NCI-H226 (cell line): ENCODE results near the gene RNF146.
A peak's percentile ranks its signal among the peaks of the same experiment; 100 is the strongest.
"Not testable (repeated sequence)": the region's sequence is repeated elsewhere in the genome, so short reads cannot be mapped to it uniquely, and the experiment has no call there.

ENCODE experiments used
- DNase-seq: peaks from one replicate; pipeline ENCODE4 v3.0.0-alpha.2; 2015

RNF146 gene

DNA sequence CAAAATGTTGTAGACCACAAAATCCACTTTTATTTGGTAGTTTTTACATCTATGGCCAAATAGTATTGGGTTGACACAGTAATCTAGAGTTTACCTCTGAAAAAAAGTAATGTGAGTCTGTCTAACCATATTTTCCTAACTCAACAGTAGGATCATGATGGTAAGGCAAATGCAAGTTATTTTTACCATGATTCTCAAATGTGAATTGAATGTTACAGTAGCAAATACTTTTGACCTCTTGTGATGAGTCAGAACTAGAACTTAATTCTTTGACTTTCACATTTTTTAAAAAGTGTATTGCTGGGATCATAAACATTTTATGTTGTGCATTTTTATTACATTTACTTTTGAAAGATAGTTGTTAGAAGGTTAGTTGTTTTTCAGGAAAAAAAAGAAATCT lies 22.0 kb downstream of the RNF146 start:
- no peak for DNase-seq

DNA sequence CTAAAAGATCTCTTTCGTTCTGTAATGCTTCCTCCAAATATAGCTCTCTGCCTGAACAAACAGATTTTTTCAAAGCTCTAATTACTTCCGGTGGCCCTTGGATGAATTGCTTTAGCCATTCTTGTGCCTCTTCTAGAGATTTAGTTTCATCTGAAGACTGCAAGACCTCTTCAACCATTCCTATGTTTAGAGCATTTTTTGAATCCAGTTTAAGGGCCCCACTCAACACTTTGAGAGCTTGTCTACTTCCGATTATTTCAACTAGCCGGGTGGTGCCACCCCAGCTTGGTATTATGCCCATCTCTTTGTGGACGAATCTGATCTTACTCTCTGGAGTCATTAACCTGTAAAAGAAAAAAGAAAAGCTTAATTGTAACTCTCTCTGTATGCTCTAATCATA lies 23.3 kb downstream of the RNF146 start:
- no peak for DNase-seq

DNA sequence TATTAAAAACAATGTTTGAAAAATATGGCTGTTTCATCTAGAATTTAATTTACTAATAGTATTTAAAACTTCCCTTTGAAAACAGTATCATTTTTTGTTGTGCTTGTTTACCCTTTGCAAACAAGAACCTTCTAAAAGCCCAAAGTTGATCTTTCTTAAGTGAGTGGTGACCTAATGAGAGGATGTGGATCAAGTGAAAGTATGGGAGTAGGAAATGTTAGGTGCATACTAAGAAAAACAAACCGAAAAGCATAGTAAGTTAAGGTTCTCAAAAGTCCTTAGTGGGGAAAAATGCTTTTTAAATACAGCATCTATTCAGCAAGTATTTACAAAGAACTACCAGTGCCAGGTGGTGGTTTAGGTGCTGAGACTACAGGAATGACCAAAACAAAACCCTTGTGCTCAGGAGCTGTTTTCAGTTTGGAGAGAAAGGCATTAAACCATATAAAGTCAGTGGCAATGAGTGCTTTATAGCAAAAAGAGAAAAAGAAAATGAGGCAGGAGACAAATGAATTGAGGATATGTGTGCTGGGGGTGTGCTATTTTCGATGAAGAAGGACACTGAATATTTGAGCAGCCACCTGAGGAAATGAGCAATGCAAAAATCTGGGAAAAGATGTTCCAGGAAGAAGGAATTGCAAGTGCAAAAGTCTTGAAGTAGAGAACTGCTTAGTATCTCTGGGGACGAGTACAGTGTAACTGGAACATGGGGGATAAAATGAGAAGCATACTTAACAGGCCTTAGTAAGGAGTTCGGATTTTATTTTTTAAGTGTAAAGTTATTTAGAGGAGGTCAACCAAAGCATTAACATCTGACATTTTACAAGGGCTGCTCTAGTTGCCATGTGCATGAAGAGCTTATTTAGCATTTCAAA lies 24.0 kb downstream of the RNF146 start:
- DNase-seq, result no peak

DNA sequence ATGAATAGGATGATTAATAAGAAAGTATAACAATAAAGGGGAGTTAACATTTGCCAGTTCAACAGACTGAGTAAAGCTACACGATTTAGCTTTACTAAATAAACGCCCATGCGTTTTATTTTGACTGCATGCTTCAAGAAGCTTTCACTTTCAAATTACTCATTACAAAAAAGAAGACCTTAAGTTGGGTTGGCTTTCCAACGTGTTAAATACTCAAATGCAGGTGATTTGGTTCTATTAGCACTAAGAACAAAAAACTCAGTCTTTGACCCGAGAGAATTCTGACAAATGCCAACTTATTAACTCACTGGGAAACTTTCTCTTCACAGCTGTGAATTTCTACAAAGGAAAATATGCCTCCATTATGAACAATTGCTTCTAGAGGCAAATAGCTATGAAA lies 24.8 kb downstream of the RNF146 start:
- no peak for DNase-seq

DNA sequence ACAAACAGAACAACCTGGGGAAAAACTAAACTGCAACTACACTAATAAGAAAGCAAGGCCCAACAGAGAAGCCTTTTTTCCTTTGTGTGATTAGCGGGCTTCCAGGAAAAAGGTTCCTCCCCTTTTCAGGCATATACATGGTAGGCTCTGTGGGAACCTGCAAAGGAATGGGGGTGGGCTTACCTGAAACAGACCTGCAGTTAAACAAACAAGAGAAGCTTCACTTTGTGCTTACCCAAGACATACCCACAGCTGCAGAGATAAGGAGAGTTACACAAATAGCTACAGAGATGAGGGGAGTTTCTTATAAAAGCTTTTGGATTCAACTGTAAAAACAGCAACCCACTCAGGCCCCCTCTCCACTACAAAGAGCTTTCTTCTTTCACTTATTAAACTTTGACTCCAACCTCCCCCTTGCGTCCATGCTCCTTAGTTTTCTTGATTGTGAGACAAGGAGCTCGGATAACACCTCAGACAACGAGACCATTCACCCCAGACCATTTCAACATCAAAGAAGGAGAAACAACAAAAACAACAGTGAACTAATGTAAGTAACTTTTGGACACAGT lies 30.9 kb downstream of the RNF146 start:
- DNase-seq, result no peak

DNA sequence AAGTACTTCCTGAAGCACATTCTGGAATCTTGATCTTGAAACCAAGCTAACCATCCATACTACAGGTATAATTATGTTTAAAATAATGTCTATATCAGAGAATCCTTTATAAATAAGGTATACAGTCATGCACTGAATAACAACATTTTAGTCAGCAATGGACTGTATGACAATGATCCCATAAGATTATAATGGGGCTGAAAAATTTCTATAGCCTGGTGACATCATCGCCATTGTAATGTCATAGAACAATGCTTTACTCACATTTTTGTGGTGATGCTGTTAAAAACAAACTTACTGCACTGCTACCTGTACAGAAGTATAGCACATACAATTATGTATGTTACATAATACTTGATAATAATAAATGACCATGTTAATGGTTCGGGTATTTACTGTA lies 31.8 kb downstream of the RNF146 start:
- no peak for DNase-seq

DNA sequence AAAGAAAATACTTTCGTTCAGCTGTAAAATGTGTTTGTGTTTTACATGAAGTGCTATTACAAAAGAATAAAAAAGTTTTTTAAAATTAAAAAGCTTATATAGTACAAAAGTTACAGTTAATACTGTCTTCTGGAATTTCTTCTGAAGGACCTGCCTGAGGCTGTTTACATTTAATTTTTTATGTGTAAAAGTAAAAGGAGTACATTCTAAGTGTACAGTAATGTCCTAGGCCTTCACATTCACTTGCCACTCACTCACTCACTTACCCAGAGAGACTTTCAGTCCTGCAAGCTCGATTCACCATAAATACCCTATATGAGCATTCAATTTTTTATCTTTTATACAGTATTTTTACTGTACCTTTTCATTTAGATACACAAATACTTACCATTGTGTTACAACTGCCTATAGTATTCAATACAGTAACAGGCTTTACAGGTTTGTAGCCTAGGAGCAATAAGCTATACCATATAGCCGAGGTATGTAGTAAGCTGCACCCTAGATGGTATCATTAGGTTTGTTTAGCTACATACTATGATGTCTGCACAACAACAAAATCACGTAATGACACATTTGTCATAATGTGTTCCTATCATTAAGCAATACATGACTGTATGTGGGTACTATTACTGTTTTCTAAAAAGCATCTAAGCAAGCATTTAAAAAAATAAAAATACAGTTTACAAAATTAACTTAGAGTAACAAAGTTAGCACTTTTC lies 33.0 kb downstream of the RNF146 start:
- DNase-seq, result no peak

DNA sequence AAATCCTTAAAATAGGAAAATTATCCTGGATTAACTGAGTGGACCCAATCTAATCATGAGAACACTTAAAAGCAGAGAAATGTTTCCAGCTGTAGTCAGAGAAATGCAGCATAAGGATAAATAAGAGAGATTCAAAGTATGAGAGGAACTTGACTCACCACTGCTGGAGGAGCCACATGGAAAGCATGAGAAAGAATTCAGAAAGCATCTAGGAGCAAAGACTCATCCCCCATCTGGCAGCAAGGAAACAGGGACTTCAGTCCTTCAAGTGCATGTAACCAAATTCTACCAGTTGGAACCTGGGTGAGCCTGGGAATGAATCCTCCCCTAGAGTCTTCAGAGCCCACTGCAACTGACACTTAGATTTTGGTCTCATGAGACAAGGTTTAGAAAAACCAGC lies 33.7 kb downstream of the RNF146 start:
- peak; percentile 45 for DNase-seq

DNA sequence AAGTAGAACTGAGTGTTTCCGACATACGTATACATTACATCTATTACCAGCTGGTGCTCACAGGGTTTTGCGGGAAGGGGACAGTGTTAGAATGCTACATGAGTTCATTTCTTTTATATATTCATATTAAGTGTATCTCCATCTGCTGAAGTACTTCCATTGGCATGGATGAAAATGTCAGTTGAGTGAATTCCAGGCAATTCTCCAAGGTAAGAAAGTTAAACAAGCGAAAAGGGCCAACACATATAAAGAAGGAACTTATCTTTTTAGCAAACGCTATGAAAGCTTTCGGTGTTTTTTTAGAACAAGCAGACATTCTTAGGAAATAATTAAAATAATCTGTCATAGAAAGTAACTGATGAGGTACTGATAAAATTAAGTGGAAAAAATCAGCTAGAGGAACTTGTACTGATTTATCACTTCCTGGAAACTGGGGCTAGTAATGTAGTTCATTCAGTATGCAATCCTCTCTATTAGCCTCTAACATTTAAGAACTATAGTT lies 34.6 kb downstream of the RNF146 start:
- no peak for DNase-seq

DNA sequence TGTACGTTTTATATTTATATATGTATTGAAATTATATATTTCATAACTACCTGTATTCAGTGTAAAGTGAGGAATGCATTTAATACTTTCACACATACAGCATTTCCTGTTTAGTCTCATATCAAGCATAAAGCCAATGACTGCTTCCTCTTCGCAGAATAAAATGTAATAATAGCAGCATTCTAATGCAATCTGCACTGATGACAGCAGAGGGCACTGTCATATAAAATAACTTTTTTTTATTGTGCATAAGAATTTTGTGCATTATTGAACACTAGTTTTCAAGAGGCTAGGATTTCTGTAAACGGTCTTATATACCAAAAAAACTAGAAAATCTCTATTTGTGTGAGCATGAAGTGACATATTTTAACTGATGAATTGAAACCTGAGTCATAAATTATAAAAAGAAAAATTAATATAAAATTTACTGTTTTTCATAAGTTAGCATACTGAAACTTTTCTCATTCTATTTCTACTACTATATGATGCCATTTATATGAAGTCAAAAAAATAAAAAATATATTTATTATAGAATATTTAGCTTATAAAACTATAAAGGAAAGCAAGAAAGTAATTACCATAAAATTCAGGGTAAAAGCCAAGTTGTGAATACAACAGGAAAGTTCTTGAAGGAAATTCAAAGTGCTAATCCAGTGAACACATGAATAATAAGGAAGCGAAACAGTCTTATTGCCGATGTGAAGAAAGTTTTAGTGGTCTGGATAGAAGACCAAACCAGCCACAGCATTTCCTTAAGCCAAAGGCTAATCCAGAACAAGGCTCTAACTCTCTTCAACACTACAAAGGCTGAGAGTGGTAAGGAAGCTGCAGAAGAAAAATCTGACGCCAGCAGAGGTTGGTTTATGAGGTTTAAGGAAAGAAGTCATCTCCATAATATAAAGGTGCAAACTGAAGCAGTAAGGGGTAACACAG lies 36.3 kb downstream of the RNF146 start:
- DNase-seq, result peak; percentile 22

DNA sequence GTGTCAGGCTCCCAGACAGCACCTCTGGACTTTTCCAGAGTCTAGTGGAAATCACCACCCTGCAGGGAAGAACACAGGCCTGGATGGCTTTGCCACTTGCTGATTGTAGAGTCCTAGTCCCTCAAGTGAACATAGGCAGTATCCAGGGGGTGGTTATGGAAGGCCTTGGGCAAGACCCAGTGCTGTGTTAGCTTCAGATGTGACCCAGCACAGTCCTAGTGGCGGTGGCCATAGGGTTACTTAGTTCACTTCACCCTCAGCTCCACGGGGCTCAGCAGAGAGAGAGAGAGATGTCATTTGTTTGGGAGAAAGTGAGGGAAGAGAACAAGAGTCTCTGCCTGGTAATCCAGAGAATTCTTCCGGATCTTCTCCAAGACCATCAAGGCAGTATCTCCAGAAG lies 37.3 kb downstream of the RNF146 start:
- no peak for DNase-seq

DNA sequence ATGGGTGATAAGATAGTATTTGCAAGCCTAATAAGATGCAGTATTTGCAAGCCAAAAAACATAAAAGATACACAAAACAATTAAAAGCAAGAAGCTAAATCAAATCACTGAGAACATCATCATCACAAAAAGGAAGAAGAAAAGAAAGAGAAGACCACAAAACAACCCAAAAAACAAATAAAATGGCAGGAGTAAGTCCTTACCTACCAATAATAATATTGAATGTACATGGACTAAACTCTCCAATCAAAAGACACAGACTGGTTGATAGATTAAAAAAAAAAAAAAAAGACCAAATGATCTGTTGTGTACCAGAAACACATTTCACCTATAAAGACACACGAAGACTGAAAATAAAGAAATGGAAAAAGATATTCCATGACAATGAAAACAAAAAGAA lies 39.1 kb downstream of the RNF146 start:
- no peak for DNase-seq

DNA sequence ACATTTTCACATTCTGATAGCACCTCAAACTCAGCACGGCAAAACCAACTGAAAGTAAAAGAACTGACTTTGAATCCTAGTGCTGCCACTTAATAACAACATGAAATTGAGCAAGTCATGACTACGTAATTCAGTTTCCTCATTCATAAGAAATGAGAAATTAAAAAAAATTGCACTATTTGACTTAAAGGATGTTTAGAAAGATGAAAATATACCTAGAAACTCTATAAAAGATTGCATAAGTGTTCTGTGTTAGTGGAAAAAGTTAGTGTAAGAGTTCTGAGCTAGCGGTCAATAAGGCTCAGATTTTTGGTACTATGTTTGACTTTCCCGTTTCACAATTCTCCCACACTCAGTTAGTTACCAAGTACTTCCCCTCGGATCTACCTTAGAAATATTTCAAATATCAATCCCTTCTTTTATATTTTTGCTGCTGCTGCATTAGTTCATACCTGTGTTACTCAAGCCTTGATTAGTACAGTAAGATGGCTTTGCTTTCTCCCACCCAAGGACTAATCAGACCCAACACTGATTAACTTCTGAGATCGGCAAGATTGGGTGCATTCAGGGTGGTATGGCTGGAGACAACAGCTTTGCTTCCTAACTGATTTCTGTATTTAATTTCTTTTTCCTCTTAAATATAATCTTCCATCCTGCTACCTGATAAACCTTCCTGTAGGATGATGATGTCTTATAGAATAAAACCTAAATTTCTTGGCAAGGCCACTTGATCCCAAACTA lies 50.9 kb downstream of the RNF146 start:
- no peak for DNase-seq

DNA sequence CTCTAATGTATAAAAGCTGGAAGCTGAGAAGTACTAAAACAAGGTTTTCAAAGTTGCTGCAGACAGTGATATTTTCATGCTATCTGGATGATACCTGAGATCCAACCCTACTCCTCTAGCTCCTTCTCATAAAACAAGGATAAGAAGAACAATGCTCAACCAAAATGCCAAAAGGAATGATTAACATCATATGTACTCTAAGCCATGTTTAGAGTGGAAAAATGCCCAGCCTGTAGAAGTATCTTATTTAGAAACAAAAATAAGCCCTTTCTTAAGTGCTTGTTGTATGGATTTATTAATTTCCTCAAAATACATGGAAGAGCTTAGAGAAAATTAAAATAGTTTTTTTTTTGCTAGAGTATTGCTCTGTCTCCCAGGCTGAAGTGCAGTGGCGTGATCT lies 53.0 kb downstream of the RNF146 start:
- no peak for DNase-seq

DNA sequence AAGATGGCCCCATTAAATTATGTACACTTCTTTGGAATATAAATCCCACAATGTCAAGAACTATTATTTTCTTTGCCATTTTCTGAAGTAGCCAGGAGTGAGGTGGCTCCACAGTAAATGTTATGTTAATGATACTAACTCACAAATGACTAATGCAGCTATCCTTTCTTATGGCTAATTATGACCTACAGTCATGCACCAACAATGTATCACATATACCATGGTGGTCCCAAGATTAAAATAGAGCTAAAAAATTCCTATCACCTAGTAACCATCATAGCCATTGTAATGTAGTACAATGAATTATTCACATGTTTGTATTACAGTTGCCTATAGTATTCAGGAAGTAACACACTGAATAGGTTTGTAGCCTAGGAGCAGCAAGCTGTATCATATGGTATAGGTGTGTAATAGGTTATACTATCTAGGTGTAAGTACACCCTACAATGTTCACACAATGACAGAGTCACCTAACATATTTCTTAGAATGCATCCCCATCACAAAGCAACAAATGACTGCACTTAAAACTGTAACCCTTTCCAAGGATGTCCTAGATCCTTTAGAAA lies 61.5 kb downstream of the RNF146 start:
- DNase-seq, result no peak

DNA sequence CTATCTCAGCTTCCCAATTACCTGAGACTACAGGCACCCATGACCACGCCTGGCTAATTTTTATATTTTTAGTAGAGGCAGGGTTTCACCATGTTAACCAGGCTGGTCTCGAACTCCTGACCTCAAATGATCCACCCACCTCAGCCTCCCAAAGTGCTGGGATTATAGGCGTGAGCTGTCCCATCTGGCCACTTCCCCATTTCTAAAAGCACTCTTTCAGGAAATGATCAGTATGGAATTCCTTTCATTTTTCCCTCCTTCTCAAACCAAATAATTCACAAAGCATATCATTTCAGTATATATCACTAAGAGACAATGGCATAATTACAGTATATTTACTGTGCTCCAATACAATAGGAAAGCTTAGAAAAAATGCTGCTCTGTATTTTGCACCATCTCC lies 64.6 kb downstream of the RNF146 start:
- DNase-seq, result not testable (repeated sequence)

DNA sequence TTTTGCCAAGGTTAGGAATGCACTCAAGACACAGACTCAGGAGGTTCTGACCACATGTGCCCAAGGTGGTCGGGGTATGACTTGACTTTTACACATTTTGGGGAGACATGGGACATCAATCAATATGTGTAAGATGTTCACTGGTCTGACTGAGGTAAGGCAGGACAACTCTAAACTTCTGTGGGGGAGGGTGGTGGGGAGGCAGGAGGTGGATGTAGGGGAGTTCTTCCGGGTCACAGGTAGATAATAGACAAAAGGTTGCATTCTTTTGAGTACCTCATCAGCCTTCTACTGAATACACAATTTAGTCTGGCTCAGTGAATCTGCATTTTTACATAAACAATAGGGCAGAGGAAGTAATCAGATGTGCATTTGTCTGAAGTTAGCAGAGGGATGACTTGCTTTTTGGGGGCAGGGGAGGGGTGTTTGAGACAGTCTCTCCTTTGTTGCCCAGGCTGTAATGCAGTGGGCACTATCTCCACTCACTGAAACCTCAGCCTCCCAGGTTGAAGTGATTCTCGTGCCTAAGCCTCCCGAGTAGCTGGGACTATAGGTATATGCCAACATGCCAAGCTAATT lies 65.8 kb downstream of the RNF146 start:
- no peak for DNase-seq
